ENCODE data around the gene TRIM14. TPM values are rescaled to one million over a fixed set of nuclear protein-coding genes. Genes with fewer than 3 reads are reported as not detected.
A peak's percentile ranks its signal among the peaks of the same experiment; 100 is the strongest.

TRIM14 gene
- total and polyA plus RNA-seq, 2 donors (not counting 1 experiment from before 2014, with no cell fraction given): 22.5 to 23.9 TPM

DNA sequence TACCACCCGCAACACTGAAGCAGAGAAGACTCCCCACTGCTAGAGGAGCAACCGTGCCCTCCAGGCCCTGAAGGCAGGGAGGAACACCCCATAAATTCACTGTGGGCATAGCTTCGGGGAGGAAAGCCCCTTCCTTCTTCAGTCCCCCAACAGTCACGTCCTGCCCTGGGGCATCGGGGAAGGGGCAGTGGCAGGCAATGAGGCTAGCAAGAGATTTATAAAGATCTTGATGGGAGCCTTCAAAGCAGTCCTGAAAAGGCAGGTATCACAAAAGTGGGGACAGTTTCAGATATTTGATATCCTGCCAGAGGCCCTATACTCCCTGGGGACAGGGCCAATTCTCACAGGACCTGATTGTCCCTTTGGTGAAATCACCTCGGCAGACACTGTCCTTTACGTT lies 16.9 kb upstream of the TRIM14 start:
- Mint-ChIP-seq H3K4me1 (peaks cover 11% of the 10 kb centered on the region), H3K27ac (no peak overlapping the region)

GRCh38 chr9:98135558-98135934 lies 16.5 kb upstream of the TRIM14 start:
- Histone ChIP-seq H3K9ac (ENCODE audit: low read length) (no peak overlapping the region), H3K79me2 (ENCODE audit: control insufficient read depth, insufficient read depth, low read length) (no peaks in the 10 kb centered on the region), H3K4me3 (ENCODE audit: control extremely low read depth in 1 of 5, extremely low read depth in 1 of 5, insufficient read depth in 1 of 5, low read depth in 2 of 5, low read length in 4 of 5) (no peak overlapping the region), H3K27ac (ENCODE audit: low read length in 2 of 2) (no peak overlapping the region), H3K4me1 (ENCODE audit: control insufficient read depth in 2 of 2, insufficient read depth in 2 of 2, low read length in 2 of 2) (peaks cover 0 to 6% of the 10 kb centered on the region in 2 donors), H4K20me1 (ENCODE audit: control insufficient read depth, insufficient read depth, low read length, poor library complexity, severe bottlenecking) (no peaks in the 10 kb centered on the region), H2AFZ (ENCODE audit: insufficient read depth, low read depth, low read length, poor library complexity, severe bottlenecking) (no peak overlapping the region), H3K4me2 (replicated peaks; ENCODE audit: low read depth, low read length, poor library complexity, severe bottlenecking) (no peak overlapping the region), H3K36me3 (replicated peaks in 1 of 2; ENCODE audit: control extremely low read depth in 1 of 2, control insufficient read depth in 1 of 2, extremely low read depth in 1 of 2, insufficient read depth in 2 of 2, low read length in 1 of 2) (no peaks in the 10 kb centered on the region), H3K27me3 (replicated peaks in 1 of 4; ENCODE audit: control extremely low read depth in 1 of 4, control insufficient read depth in 3 of 4, insufficient read depth in 4 of 4, low read length in 3 of 4) (no peaks in the 10 kb centered on the region), H3K9me3 (ENCODE audit: control extremely low read depth in 1 of 3, control insufficient read depth in 2 of 3, insufficient read depth in 1 of 3, low read length in 2 of 3) (no peaks in the 10 kb centered on the region)
- POLR2A ChIA-PET: interaction anchor here (0.6 kb wide), 1 partner anchor 33 kb away, joined by 5 read pairs; no protein-coding TSS in a partner anchor
- CTCF ChIA-PET: interaction anchor here (3.1 kb wide), 1 partner anchor 62 kb away, joined by 14 read pairs; no protein-coding TSS in a partner anchor
- TF ChIP-seq EZH2 (IDR thresholded peaks at IDR 0.05; ENCODE audit: borderline replicate concordance, insufficient read depth, low read depth, low read length, poor library complexity, severe bottlenecking): no peak
- TF ChIP-seq, protein P1, sequence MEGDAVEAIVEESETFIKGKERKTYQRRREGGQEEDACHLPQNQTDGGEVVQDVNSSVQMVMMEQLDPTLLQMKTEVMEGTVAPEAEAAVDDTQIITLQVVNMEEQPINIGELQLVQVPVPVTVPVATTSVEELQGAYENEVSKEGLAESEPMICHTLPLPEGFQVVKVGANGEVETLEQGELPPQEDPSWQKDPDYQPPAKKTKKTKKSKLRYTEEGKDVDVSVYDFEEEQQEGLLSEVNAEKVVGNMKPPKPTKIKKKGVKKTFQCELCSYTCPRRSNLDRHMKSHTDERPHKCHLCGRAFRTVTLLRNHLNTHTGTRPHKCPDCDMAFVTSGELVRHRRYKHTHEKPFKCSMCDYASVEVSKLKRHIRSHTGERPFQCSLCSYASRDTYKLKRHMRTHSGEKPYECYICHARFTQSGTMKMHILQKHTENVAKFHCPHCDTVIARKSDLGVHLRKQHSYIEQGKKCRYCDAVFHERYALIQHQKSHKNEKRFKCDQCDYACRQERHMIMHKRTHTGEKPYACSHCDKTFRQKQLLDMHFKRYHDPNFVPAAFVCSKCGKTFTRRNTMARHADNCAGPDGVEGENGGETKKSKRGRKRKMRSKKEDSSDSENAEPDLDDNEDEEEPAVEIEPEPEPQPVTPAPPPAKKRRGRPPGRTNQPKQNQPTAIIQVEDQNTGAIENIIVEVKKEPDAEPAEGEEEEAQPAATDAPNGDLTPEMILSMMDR (IDR thresholded peaks at IDR 0.05): no peak
- Mint-ChIP-seq H3K9me3 (ENCODE audit: insufficient read depth) (no peaks in the 10 kb centered on the region), H3K4me3 (no peak overlapping the region), H3K4me1 (peaks cover 13% of the 10 kb centered on the region), H3K27me3 (no peaks in the 10 kb centered on the region), H3K27ac (peak overlapping the region; percentile 41)
- intact Hi-C loops (cut with micrococcal nuclease): no loop called here
- no peak for DNase-seq
- ATAC-seq (ENCODE audit: low read depth): no peak
- 100% methylated on average over 3 of the region's 4 CpGs for WGBS (ENCODE audit: insufficient coverage)

More for the DNA sequence above, 16.9 kb upstream of the TRIM14 start:
- ChIA-PET CTCF (interaction anchor here (0.7 kb wide), 1 partner anchor 34 kb away, joined by 3 read pairs; no protein-coding TSS in a partner anchor), POLR2A (no interaction called here)
- Mint-ChIP-seq H3K9me3 (ENCODE audit: insufficient read depth) (no peaks in the 10 kb centered on the region), H3K4me3 (no peak overlapping the region), H3K27me3 (no peaks in the 10 kb centered on the region)
- no peaks in the 10 kb centered on the region for H4K20me1 ChIP-seq (ENCODE audit: control insufficient read depth, insufficient read depth, low read length, poor library complexity, severe bottlenecking)
- H2AFZ ChIP-seq (ENCODE audit: insufficient read depth, low read depth, low read length, poor library complexity, severe bottlenecking): no peak overlapping the region
- no peaks in the 10 kb centered on the region for H3K27me3 ChIP-seq (replicated peaks in 1 of 4; ENCODE audit: control extremely low read depth in 1 of 4, control insufficient read depth in 3 of 4, insufficient read depth in 4 of 4, low read length in 3 of 4)
- no peak overlapping the region for H3K4me2 ChIP-seq (replicated peaks; ENCODE audit: low read depth, low read length, poor library complexity, severe bottlenecking)
- no peak overlapping the region for H3K9ac ChIP-seq (ENCODE audit: low read length)
- no peak overlapping the region for H3K27ac ChIP-seq (ENCODE audit: low read length in 2 of 2)
- no peaks in the 10 kb centered on the region for H3K79me2 ChIP-seq (ENCODE audit: control insufficient read depth, insufficient read depth, low read length)
- DNase-seq (no peak), ATAC-seq (ENCODE audit: low read depth) (no peak)
- H3K9me3 ChIP-seq (ENCODE audit: control extremely low read depth in 1 of 3, control insufficient read depth in 2 of 3, insufficient read depth in 1 of 3, low read length in 2 of 3): no peaks in the 10 kb centered on the region
- H3K36me3 ChIP-seq (replicated peaks in 1 of 2; ENCODE audit: control extremely low read depth in 1 of 2, control insufficient read depth in 1 of 2, extremely low read depth in 1 of 2, insufficient read depth in 2 of 2, low read length in 1 of 2): no peaks in the 10 kb centered on the region
- TF ChIP-seq, protein P1 (IDR thresholded peaks at IDR 0.05): no peak
- TF ChIP-seq EZH2 (IDR thresholded peaks at IDR 0.05; ENCODE audit: borderline replicate concordance, insufficient read depth, low read depth, low read length, poor library complexity, severe bottlenecking): no peak
- 92% methylated on average over 5 of the region's 7 CpGs for WGBS (ENCODE audit: insufficient coverage)
- peaks cover 0 to 6% of the 10 kb centered on the region in 2 donors for H3K4me1 ChIP-seq (ENCODE audit: control insufficient read depth in 2 of 2, insufficient read depth in 2 of 2, low read length in 2 of 2)
- H3K4me3 ChIP-seq (ENCODE audit: control extremely low read depth in 1 of 5, extremely low read depth in 1 of 5, insufficient read depth in 1 of 5, low read depth in 2 of 5, low read length in 4 of 5): no peak overlapping the region
- intact Hi-C loops (cut with micrococcal nuclease): no loop called here

Data from B cell (primary cell).